Measurements from ENCODE around the gene ZDHHC17.

DNA sequence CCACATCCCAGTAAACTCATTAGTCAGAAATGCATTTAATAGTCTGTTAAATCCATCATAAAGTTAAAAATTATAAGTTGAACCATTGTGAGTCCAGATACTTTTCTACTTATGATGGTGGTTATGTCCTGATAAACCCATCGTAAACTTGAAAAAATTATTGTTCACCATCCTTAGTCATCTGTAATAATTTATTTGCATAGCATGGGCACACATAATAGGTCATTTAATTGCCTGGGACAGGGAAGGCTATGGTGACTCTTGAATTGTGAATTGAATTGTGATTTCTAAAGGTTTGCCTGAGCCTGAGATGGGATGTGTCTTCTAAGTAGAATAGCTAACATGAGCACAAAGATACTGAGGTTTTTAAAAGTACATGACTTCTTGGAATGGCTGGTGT lies 21.5 kb downstream of the ZDHHC17 start:
- TF ChIP-seq POLR2A (IDR thresholded peaks at IDR 0.05; ENCODE audit: borderline replicate concordance, extremely low read depth, insufficient read depth, insufficient read length) (no peak), EZH2phosphoT487 (IDR thresholded peaks at IDR 0.05; ENCODE audit: borderline replicate concordance) (no peak), EZH2 (IDR thresholded peaks at IDR 0.05) (no peak)
- TF ChIP-seq, protein P1, sequence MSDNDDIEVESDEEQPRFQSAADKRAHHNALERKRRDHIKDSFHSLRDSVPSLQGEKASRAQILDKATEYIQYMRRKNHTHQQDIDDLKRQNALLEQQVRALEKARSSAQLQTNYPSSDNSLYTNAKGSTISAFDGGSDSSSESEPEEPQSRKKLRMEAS (IDR thresholded peaks at IDR 0.05): no peak
- TF ChIP-seq, protein P2, sequence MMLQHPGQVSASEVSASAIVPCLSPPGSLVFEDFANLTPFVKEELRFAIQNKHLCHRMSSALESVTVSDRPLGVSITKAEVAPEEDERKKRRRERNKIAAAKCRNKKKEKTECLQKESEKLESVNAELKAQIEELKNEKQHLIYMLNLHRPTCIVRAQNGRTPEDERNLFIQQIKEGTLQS (IDR thresholded peaks at IDR 0.05): no peak
- TF ChIP-seq, protein P3, sequence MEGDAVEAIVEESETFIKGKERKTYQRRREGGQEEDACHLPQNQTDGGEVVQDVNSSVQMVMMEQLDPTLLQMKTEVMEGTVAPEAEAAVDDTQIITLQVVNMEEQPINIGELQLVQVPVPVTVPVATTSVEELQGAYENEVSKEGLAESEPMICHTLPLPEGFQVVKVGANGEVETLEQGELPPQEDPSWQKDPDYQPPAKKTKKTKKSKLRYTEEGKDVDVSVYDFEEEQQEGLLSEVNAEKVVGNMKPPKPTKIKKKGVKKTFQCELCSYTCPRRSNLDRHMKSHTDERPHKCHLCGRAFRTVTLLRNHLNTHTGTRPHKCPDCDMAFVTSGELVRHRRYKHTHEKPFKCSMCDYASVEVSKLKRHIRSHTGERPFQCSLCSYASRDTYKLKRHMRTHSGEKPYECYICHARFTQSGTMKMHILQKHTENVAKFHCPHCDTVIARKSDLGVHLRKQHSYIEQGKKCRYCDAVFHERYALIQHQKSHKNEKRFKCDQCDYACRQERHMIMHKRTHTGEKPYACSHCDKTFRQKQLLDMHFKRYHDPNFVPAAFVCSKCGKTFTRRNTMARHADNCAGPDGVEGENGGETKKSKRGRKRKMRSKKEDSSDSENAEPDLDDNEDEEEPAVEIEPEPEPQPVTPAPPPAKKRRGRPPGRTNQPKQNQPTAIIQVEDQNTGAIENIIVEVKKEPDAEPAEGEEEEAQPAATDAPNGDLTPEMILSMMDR (IDR thresholded peaks at IDR 0.05 in 2 of 3, conservative IDR thresholded peaks at IDR 0.05 in 1 of 3; ENCODE audit: borderline replicate concordance in 1 of 3, insufficient read depth in 1 of 3, low read depth in 2 of 3, low read length in 2 of 3): no peak

Data from HCT116 (cell line).